HepG2 (cell line): ENCODE measurements around the gene HSPB6. TPM values are rescaled to one million over a fixed set of nuclear protein-coding genes. Genes with fewer than 3 reads are reported as not detected.

Experiments used
- ARHGAP35 ChIP-seq: sonication (generic); formaldehyde crosslinking; IDR thresholded peaks from 2 replicates; pipeline ENCODE4 v1.9.0; 2022; ENCODE audit warnings: mild to moderate bottlenecking, inconsistent platforms, moderate library complexity, missing genetic modification reagents, borderline replicate concordance
- MNT ChIP-seq: fragments of 450-650 bp; IDR thresholded peaks from 2 replicates; pipeline ENCODE4 v1.6.1; 2016
- PRDM15 ChIP-seq: sonication (generic); formaldehyde crosslinking; IDR thresholded peaks from 2 replicates; pipeline ENCODE4 v1.4.0; 2020; ENCODE audit warnings: missing genetic modification reagents
- SRSF4 ChIP-seq: fragments of 200-400 bp; formaldehyde crosslinking; IDR thresholded peaks from one replicate; pipeline ENCODE4 v1.6.1; 2018; ENCODE audit warnings: mild to moderate bottlenecking, low read depth, low read length, moderate library complexity; ENCODE audit not compliant: poor library complexity, severe bottlenecking
- USF2 ChIP-seq, 2 experiments: sonication (generic) in 1 of 2; formaldehyde crosslinking in 1 of 2; IDR thresholded peaks; 2 replicates each; pipeline versions ENCODE4 v1.5.1 to v1.6.1; 2011 to 2020; ENCODE audit warnings: borderline replicate concordance in 1 of 2, low read depth in 1 of 2, low read length in 1 of 2, mild to moderate bottlenecking in 1 of 2, missing genetic modification reagents in 1 of 2, moderate library complexity in 1 of 2
- ZFP62 ChIP-seq: sonication (generic); formaldehyde crosslinking; IDR thresholded peaks from 2 replicates; pipeline ENCODE4 v1.4.0; 2020; ENCODE audit warnings: missing genetic modification reagents
- ZHX2 ChIP-seq, 2 experiments: sonication (generic) in 1 of 2; formaldehyde crosslinking in 1 of 2; IDR thresholded peaks; 2 replicates each; pipeline versions ENCODE4 v1.6.1 to v1.9.0; 2014 to 2022; ENCODE audit warnings: antibody characterized with exemption in 1 of 2, borderline replicate concordance in 1 of 2, inconsistent platforms in 1 of 2, low read depth in 1 of 2, missing genetic modification reagents in 1 of 2
- ZMYM2 ChIP-seq: sonication (generic); formaldehyde crosslinking; IDR thresholded peaks from 2 replicates; pipeline ENCODE4 v1.8.0; 2022; ENCODE audit warnings: mild to moderate bottlenecking, missing genetic modification reagents
- ZNF354B ChIP-seq: sonication (generic); formaldehyde crosslinking; IDR thresholded peaks from 2 replicates; pipeline ENCODE4 v1.8.0; 2022; ENCODE audit warnings: mild to moderate bottlenecking, missing genetic modification reagents
- ZNF44 ChIP-seq: sonication (generic); formaldehyde crosslinking; IDR thresholded peaks from 2 replicates; pipeline ENCODE4 v1.5.1; 2020; ENCODE audit warnings: mild to moderate bottlenecking, missing genetic modification reagents
- ZNF468 ChIP-seq: sonication (generic); formaldehyde crosslinking; IDR thresholded peaks from 2 replicates; pipeline ENCODE4 v1.8.0; 2022; ENCODE audit warnings: mild to moderate bottlenecking, moderate library complexity, missing genetic modification reagents
- ZNF614 ChIP-seq: IDR thresholded peaks from 2 replicates; pipeline ENCODE4 v1.6.1; 2018; ENCODE audit warnings: missing biosample characterization, missing genetic modification reagents, inconsistent platforms, borderline replicate concordance
- ZNF7 ChIP-seq: IDR thresholded peaks from 2 replicates; pipeline ENCODE4 v1.6.1; 2016; ENCODE audit warnings: missing biosample characterization, missing genetic modification reagents
- polyA plus RNA-seq, 8 experiments: library from polyadenylated mRNA; depleted of rRNA in 3 of 8; stranded (reverse) in 7 of 8; unstranded in 1 of 8; fragments of >200 nt; fragmentation: Illumina TruSeq in 4 of 8; extraction: Trizol in 4 of 8; gene quantifications; 2 replicates each; pipeline versions ENCODE4 v1.2.1 to v1.2.3, GENCODE V29; 2011 to 2016; ENCODE audit warnings: low read depth in 4 of 8, missing spikeins in 1 of 8, mixed read lengths in 1 of 8; ENCODE audit not compliant: insufficient read depth in 1 of 8
- total RNA-seq, 5 experiments: library from RNA; depleted of rRNA; stranded (reverse); fragments of >200 nt; fragmentation: Illumina TruSeq; extraction: Trizol; gene quantifications; 2 replicates each; pipeline ENCODE4 v1.2.3, GENCODE V29; 2016; ENCODE audit warnings: low read depth in 1 of 5

HSPB6 gene
- total and polyA plus RNA-seq, 2 of the 13 experiments (the other 11 are each of a cell fraction or from before 2014, with no cell fraction given): 0.18 TPM; not detected in 1

GRCh38 chr19:35797663-35798062 lies 40.8 kb upstream of the HSPB6 start (continued):
- TF ChIP-seq PRDM15: no peak
- no peak for TF ChIP-seq MNT
- TF ChIP-seq ZNF354B: no peak
- TF ChIP-seq ARHGAP35 (CRISPR knock-in tag): no peak
- no peak for TF ChIP-seq ZFP62 (CRISPR knock-in tag)
- TF ChIP-seq USF2 (IDR thresholded peaks at IDR 0.05; ENCODE audit: low read depth, low read length): no peak
- TF ChIP-seq USF2 (CRISPR knock-in tag; IDR thresholded peaks at IDR 0.05; ENCODE audit: borderline replicate concordance): no peak
- no peak for TF ChIP-seq ZNF7 (CRISPR knock-in tag)
- TF ChIP-seq SRSF4: no peak
- TF ChIP-seq ZHX2 (IDR thresholded peaks at IDR 0.05; ENCODE audit: low read depth): no peak
- no peak for TF ChIP-seq ZHX2 (CRISPR knock-in tag; IDR thresholded peaks at IDR 0.05; ENCODE audit: borderline replicate concordance)
- no peak for TF ChIP-seq ZNF614 (CRISPR knock-in tag)
- 0 out of 2 replicates have a peak, but pooled peaks have one; percentile 18 for TF ChIP-seq ZMYM2 (CRISPR knock-in tag)
- 0 out of 2 replicates have a peak, but pooled peaks have one; percentile 63 for TF ChIP-seq ZNF468 (CRISPR knock-in tag)
- TF ChIP-seq ZNF44: no peak
